HL-60 (cell line): ENCODE data around the gene ADGRF5.

Experiments used
- DNase-seq, 2 experiments: peaks; one replicate each; pipeline ENCODE4 v3.0.0-alpha.2; 2010 to 2020; ENCODE audit warnings: low read depth in 1 of 2, low spot score in 1 of 2
- H3K27ac ChIP-seq: fragments of 250-450 bp; sonication (Bioruptor Pico); replicated peaks from 2 replicates; pipeline ENCODE4 v1.5.1; 2020; ENCODE audit warnings: mild to moderate bottlenecking, moderate library complexity
- H3K27me3 ChIP-seq: fragments of 250-450 bp; sonication (Bioruptor Pico); 2 replicates; pipeline ENCODE4 v1.5.1; 2021; ENCODE audit warnings: mild to moderate bottlenecking, moderate library complexity; ENCODE audit not compliant: insufficient read depth, poor library complexity, severe bottlenecking
- H3K4me3 ChIP-seq: replicated peaks from 2 replicates; pipeline ENCODE4 v1.5.1; 2011; ENCODE audit warnings: mild to moderate bottlenecking, control low read depth, low read length; ENCODE audit not compliant: insufficient read depth
- CTCF ChIP-seq: IDR thresholded peaks from one replicate; pipeline ENCODE4 v1.5.1; 2011; ENCODE audit warnings: low read length, control low read depth, inconsistent platforms; ENCODE audit not compliant: insufficient read depth
- GABPA ChIP-seq: IDR thresholded peaks from 2 replicates; pipeline ENCODE4 v1.6.1; 2012; ENCODE audit warnings: low read depth
- POLR2AphosphoS5 ChIP-seq: IDR thresholded peaks from 2 replicates; pipeline ENCODE4 v1.6.1; 2012; ENCODE audit warnings: low read depth
- SPI1 ChIP-seq: IDR thresholded peaks from 2 replicates; pipeline ENCODE4 v1.6.1; 2012; ENCODE audit warnings: low read depth, mild to moderate bottlenecking, borderline replicate concordance
- TF ChIP-seq, protein P1 (sequence below): IDR thresholded peaks from 2 replicates; pipeline ENCODE4 v1.6.1; 2012; ENCODE audit warnings: low read depth; ENCODE audit not compliant: insufficient replicate concordance

ADGRF5 gene

DNA sequence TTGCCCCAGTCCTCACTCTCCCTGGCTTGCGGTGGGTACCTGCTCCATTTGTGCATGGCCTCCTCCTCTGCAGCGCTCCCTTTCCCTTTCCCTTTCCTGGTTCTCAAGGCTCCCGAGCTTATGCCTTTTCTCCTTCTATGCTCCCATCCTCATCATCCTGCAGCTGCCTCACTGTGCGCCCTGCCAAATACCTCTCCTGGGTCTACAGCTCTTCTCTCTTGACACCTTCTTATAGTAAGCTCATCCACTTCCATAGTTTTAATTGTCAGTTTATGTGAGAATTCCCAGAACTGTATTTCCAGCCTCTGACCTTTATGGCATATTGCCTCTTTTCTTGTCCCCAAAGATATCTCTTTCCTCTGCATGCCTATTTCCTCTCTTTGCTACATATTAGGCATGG, 5.9 kb downstream of the ADGRF5 start:
- Histone ChIP-seq H3K27ac (no peak overlapping the region), H3K4me3 (no peak overlapping the region), H3K27me3 (no peaks in the 10 kb centered on the region)
- DNase-seq = no peak
- TF ChIP-seq GABPA (no peak), SPI1 (no peak), POLR2AphosphoS5 (no peak), CTCF (no peak)
- TF ChIP-seq, protein P1, sequence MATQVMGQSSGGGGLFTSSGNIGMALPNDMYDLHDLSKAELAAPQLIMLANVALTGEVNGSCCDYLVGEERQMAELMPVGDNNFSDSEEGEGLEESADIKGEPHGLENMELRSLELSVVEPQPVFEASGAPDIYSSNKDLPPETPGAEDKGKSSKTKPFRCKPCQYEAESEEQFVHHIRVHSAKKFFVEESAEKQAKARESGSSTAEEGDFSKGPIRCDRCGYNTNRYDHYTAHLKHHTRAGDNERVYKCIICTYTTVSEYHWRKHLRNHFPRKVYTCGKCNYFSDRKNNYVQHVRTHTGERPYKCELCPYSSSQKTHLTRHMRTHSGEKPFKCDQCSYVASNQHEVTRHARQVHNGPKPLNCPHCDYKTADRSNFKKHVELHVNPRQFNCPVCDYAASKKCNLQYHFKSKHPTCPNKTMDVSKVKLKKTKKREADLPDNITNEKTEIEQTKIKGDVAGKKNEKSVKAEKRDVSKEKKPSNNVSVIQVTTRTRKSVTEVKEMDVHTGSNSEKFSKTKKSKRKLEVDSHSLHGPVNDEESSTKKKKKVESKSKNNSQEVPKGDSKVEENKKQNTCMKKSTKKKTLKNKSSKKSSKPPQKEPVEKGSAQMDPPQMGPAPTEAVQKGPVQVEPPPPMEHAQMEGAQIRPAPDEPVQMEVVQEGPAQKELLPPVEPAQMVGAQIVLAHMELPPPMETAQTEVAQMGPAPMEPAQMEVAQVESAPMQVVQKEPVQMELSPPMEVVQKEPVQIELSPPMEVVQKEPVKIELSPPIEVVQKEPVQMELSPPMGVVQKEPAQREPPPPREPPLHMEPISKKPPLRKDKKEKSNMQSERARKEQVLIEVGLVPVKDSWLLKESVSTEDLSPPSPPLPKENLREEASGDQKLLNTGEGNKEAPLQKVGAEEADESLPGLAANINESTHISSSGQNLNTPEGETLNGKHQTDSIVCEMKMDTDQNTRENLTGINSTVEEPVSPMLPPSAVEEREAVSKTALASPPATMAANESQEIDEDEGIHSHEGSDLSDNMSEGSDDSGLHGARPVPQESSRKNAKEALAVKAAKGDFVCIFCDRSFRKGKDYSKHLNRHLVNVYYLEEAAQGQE = no peak

DNA sequence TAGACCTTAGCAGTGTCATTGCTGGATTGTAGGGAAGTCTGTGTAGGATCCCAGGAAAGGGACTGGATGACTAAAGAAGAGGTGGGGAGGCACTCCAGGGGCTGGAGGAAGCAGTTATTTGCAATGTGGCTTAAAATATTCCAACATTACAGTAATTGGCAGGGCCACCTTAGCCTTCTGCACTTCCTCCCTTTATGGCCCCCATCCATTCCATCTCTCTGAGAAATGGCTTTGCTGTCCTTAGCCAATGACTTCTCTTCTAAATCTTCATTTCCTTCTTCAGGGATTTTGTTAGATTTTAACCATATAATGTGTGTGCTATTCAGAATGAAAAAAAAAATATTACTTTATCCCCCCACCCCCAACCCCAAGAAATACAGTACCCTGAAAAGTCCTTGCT, 6.4 kb downstream of the ADGRF5 start:
- TF ChIP-seq GABPA (no peak), SPI1 (no peak), CTCF (no peak), POLR2AphosphoS5 (no peak)
- TF ChIP-seq, protein P1 = no peak
- no peak for DNase-seq
- no peak overlapping the region for H3K4me3 ChIP-seq
- H3K27ac ChIP-seq = no peak overlapping the region
- no peaks in the 10 kb centered on the region for H3K27me3 ChIP-seq

DNA sequence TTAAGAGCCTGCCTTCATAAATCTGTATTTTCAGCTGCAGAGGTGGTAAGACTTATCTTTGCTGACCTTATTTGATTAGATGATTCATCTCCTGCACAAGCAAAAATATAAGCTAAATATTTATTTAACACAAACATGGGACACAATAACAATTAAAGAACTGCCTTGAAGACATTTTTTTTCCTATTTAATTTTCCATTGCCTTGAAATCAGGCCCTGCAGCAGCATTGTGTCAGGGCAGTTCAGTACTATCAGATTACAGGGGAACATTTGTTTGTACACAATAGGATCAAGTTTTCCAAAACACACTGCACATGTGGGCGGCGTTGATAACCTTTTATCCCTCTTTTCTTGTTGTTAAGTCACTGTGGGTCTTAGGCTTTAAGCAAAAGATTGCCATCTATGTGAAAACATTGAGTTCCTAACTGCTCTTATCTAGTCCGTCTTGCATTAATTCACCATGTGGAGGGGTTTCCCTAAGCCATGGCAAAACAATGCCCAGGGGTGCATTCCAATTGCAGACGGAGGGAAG, 7.4 kb downstream of the ADGRF5 start:
- no peak for DNase-seq
- no peak overlapping the region for H3K27ac ChIP-seq
- TF ChIP-seq POLR2AphosphoS5 (no peak), CTCF (no peak), SPI1 (no peak), GABPA (no peak)
- TF ChIP-seq, protein P1 = no peak

More for the DNA sequence above, 7.4 kb downstream of the ADGRF5 start:
- H3K4me3 ChIP-seq = no peak overlapping the region
- H3K27me3 ChIP-seq = no peaks in the 10 kb centered on the region
